GM23338 (cell line): ENCODE measurements around the gene MGME1. TPM values are rescaled to one million over a fixed set of nuclear protein-coding genes. Genes with fewer than 3 reads are reported as not detected.
A peak's percentile ranks its signal among the peaks of the same experiment; 100 is the strongest.

Experiments
- ATAC-seq: fragments of 200-7000 bp; cut with Tn5 transposase; 3 replicates; pipeline ENCODE4 v1.9.1; 2020
- DNase-seq: peaks from one replicate; pipeline ENCODE4 v3.0.0-alpha.2; 2015; ENCODE audit warnings: low spot score
- H2AFZ ChIP-seq: fragments of 200-600 bp; sonication (generic); 2 replicates; pipeline ENCODE4 v1.8.0; 2016; ENCODE audit warnings: antibody characterized with exemption, mild to moderate bottlenecking, moderate library complexity
- H3F3A ChIP-seq: fragments of 200-600 bp; sonication (generic); replicated peaks from 2 replicates; pipeline ENCODE4 v1.8.0; 2017; ENCODE audit warnings: antibody characterized with exemption, mixed run types, low read depth
- H3K27ac ChIP-seq: fragments of 200-600 bp; sonication (generic); 2 replicates; pipeline ENCODE4 v1.6.1; 2016; ENCODE audit warnings: low read depth
- H3K27me3 ChIP-seq: fragments of 200-600 bp; sonication (generic); 2 replicates; pipeline ENCODE4 v1.8.0; 2016; ENCODE audit warnings: mild to moderate bottlenecking, mixed run types, moderate library complexity; ENCODE audit not compliant: insufficient read depth
- H3K36me3 ChIP-seq: fragments of 200-600 bp; sonication (generic); 2 replicates; pipeline ENCODE4 v1.8.0; 2016; ENCODE audit warnings: mild to moderate bottlenecking; ENCODE audit not compliant: insufficient read depth
- H3K4me1 ChIP-seq: fragments of 200-600 bp; sonication (generic); 2 replicates; pipeline ENCODE4 v1.8.0; 2016; ENCODE audit warnings: mild to moderate bottlenecking, moderate library complexity; ENCODE audit not compliant: insufficient read depth
- H3K4me2 ChIP-seq: fragments of 200-600 bp; sonication (generic); 2 replicates; pipeline ENCODE4 v1.7.1; 2017; ENCODE audit warnings: mixed run types
- H3K4me3 ChIP-seq: fragments of 200-600 bp; sonication (generic); 2 replicates; pipeline ENCODE4 v1.6.1; 2016; ENCODE audit warnings: mixed run types
- H3K79me2 ChIP-seq: fragments of 200-600 bp; sonication (generic); replicated peaks from 2 replicates; pipeline ENCODE4 v1.8.0; 2017; ENCODE audit warnings: mild to moderate bottlenecking; ENCODE audit not compliant: insufficient read depth
- H3K9me2 ChIP-seq: fragments of 200-600 bp; sonication (generic); 2 replicates; pipeline ENCODE4 v1.8.0; 2017; ENCODE audit not compliant: insufficient read depth
- H4K20me1 ChIP-seq: fragments of 200-600 bp; sonication (generic); replicated peaks from 2 replicates; pipeline ENCODE4 v1.8.0; 2017; ENCODE audit warnings: mild to moderate bottlenecking; ENCODE audit not compliant: insufficient read depth
- H3K27ac Mint-ChIP-seq: 2 replicates; pipeline ENCODE4 v1.8.0; 2020; ENCODE audit warnings: inconsistent platforms, mild to moderate bottlenecking, moderate library complexity, mixed read lengths
- H3K27me3 Mint-ChIP-seq: 3 replicates; pipeline ENCODE4 v1.8.0; 2022; ENCODE audit warnings: low read depth, mild to moderate bottlenecking, moderate library complexity, mixed read lengths, inconsistent platforms; ENCODE audit not compliant: insufficient read depth, poor library complexity
- H3K36me3 Mint-ChIP-seq: 3 replicates; pipeline ENCODE4 v1.8.0; 2021; ENCODE audit warnings: low read depth, mild to moderate bottlenecking, inconsistent platforms, moderate library complexity, mixed read lengths
- H3K4me1 Mint-ChIP-seq: 3 replicates; pipeline ENCODE4 v1.8.0; 2020; ENCODE audit warnings: mild to moderate bottlenecking, inconsistent platforms, mixed read lengths
- H3K4me3 Mint-ChIP-seq: 3 replicates; pipeline ENCODE4 v1.8.0; 2021; ENCODE audit warnings: moderate library complexity, mild to moderate bottlenecking, inconsistent platforms, mixed read lengths
- H3K9me3 Mint-ChIP-seq: 3 replicates; pipeline ENCODE4 v1.8.0; 2020; ENCODE audit warnings: moderate library complexity, mild to moderate bottlenecking, inconsistent platforms, mixed read lengths
- CREB1 ChIP-seq: fragments of 250-450 bp; sonication (Bioruptor Pico); IDR thresholded peaks from 2 replicates; pipeline ENCODE4 v1.5.0; 2020; ENCODE audit warnings: low read depth, mild to moderate bottlenecking, moderate library complexity
- EZH2 ChIP-seq: fragments of 200-600 bp; sonication (generic); IDR thresholded peaks from one replicate; pipeline ENCODE4 v1.8.0; 2017; ENCODE audit warnings: antibody characterized with exemption, mild to moderate bottlenecking, low read depth; ENCODE audit not compliant: unreplicated experiment
- EZH2phosphoT487 ChIP-seq: fragments of 200-600 bp; sonication (generic); IDR thresholded peaks from one replicate; pipeline ENCODE4 v1.8.1; 2018; ENCODE audit warnings: antibody characterized with exemption; ENCODE audit not compliant: unreplicated experiment
- JUNB ChIP-seq: IDR thresholded peaks from one replicate; pipeline ENCODE4 v1.6.1; 2016; ENCODE audit warnings: antibody characterized with exemption; ENCODE audit not compliant: unreplicated experiment
- NANOG ChIP-seq: IDR thresholded peaks from 2 replicates; pipeline ENCODE4 v1.6.1; 2016; ENCODE audit warnings: antibody characterized with exemption, borderline replicate concordance
- POLR2AphosphoS5 ChIP-seq: IDR thresholded peaks from 2 replicates; pipeline ENCODE4 v1.6.1; 2016; ENCODE audit warnings: antibody characterized with exemption, low read depth
- STAT1 ChIP-seq: IDR thresholded peaks from one replicate; pipeline ENCODE4 v1.6.1; 2016; ENCODE audit warnings: antibody characterized with exemption; ENCODE audit not compliant: unreplicated experiment
- ZNF114 ChIP-seq: fragments of 250-450 bp; sonication (Bioruptor Pico); IDR thresholded peaks from 2 replicates; pipeline ENCODE4 v1.5.0; 2020; ENCODE audit warnings: mild to moderate bottlenecking, moderate library complexity
- ZNF331 ChIP-seq: fragments of 250-450 bp; sonication (Bioruptor Pico); IDR thresholded peaks from 2 replicates; pipeline ENCODE4 v1.5.0; 2020; ENCODE audit warnings: low read depth, mild to moderate bottlenecking, moderate library complexity
- polyA plus RNA-seq: library from polyadenylated mRNA; unstranded; fragments of >200 nt; fragmentation: Nextera tagmentation; extraction: Ambion mirVana; gene quantifications from 2 replicates; pipeline ENCODE4 v1.2.1, GENCODE V29; 2016
- total RNA-seq: library from RNA; depleted of rRNA; stranded (reverse); fragments of >200 nt; shearing (Covaris generic); gene quantifications from 2 replicates; pipeline ENCODE4 v1.2.3, GENCODE V29; 2014
- TF ChIP-seq, protein P1 (sequence below): IDR thresholded peaks from one replicate; pipeline ENCODE4 v1.6.1; 2018; ENCODE audit warnings: antibody characterized with exemption; ENCODE audit not compliant: unreplicated experiment
- TF ChIP-seq, protein P2 (sequence below): IDR thresholded peaks from 2 replicates; pipeline ENCODE4 v1.6.1; 2016; ENCODE audit warnings: antibody characterized with exemption

MGME1 gene
- total and polyA plus RNA-seq, 2 experiments from 2014 or later: 43.1 to 56.9 TPM

DNA sequence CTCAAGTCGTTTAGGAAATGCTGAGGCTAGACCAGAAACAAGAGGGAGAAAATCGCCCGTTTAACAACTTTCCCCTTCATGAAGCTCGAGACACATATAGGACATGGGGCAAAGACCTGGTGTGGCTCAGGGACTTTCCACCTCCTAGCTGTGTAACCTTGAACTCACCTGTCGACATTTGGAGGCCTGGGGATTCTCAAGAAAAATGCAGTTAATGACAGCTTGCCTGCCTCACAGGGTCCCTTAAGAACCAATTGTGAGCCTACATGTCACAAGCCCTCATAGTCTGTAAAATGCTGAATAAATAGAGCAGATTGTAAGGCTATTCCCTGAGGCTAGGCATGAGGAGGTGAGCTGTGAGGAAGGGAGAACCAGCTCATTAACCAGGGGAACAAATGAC is 35.1 kb downstream of the MGME1 start (continued):
- TF ChIP-seq, protein P1, sequence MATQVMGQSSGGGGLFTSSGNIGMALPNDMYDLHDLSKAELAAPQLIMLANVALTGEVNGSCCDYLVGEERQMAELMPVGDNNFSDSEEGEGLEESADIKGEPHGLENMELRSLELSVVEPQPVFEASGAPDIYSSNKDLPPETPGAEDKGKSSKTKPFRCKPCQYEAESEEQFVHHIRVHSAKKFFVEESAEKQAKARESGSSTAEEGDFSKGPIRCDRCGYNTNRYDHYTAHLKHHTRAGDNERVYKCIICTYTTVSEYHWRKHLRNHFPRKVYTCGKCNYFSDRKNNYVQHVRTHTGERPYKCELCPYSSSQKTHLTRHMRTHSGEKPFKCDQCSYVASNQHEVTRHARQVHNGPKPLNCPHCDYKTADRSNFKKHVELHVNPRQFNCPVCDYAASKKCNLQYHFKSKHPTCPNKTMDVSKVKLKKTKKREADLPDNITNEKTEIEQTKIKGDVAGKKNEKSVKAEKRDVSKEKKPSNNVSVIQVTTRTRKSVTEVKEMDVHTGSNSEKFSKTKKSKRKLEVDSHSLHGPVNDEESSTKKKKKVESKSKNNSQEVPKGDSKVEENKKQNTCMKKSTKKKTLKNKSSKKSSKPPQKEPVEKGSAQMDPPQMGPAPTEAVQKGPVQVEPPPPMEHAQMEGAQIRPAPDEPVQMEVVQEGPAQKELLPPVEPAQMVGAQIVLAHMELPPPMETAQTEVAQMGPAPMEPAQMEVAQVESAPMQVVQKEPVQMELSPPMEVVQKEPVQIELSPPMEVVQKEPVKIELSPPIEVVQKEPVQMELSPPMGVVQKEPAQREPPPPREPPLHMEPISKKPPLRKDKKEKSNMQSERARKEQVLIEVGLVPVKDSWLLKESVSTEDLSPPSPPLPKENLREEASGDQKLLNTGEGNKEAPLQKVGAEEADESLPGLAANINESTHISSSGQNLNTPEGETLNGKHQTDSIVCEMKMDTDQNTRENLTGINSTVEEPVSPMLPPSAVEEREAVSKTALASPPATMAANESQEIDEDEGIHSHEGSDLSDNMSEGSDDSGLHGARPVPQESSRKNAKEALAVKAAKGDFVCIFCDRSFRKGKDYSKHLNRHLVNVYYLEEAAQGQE: no peak
- no peak for TF ChIP-seq EZH2
- TF ChIP-seq NANOG: no peak
- TF ChIP-seq CREB1 (CRISPR knock-in tag): no peak
- TF ChIP-seq ZNF331: no peak

DNA sequence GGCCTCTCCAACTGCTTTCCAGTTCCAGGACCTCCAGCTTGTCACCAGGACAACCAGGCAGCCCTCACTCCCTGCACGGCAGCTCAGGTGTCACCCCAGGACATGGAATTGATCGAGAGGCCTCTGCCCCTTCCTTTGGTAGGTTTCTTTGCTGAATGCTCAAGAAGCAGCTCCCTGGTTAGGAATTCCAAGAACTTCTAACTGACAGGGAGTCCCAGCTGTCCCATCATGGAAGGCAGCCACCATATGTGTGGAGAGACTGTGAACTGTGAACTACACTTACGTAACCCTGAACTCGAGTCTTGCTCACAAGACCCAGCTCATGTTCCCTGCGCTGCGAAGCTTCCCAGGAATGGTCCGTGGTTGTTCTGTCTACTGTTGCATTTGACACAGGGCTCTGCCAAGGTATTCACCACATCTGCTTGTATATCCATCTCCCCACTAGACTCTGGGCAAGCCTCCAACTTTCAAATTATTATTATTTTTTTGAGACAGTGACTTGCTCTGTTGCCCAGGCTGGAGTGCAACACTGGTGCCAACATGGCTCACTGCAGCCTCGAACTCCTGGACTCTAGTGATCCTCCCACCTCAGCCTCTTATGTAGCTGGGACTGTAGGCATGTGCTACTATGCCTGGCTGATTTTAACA is 35.7 kb downstream of the MGME1 start:
- H3K4me3 ChIP-seq: no peak overlapping the region
- Mint-ChIP-seq H3K36me3 (peaks cover 3% of the 10 kb centered on the region; the same call in 1 of the 3 replicates), H3K27me3 (no peaks in the 10 kb centered on the region), H3K4me3 (no peak overlapping the region), H3K4me1 (peaks cover 15% of the 10 kb centered on the region; the same call in 2 of the 3 replicates), H3K27ac (0 out of 2 replicates have a peak overlapping the region, but pooled peaks have one; percentile 42), H3K9me3 (no peaks in the 10 kb centered on the region; the same call in 2 of the 3 replicates)
- TF ChIP-seq EZH2phosphoT487: no peak
- TF ChIP-seq ZNF114 (CRISPR knock-in tag): no peak
- TF ChIP-seq NANOG: no peak
- TF ChIP-seq CREB1 (CRISPR knock-in tag): no peak
- TF ChIP-seq POLR2AphosphoS5: no peak
- TF ChIP-seq, protein P1: no peak
- no peak for TF ChIP-seq ZNF331
- TF ChIP-seq JUNB: no peak
- no peak for TF ChIP-seq STAT1
- TF ChIP-seq, protein P2, sequence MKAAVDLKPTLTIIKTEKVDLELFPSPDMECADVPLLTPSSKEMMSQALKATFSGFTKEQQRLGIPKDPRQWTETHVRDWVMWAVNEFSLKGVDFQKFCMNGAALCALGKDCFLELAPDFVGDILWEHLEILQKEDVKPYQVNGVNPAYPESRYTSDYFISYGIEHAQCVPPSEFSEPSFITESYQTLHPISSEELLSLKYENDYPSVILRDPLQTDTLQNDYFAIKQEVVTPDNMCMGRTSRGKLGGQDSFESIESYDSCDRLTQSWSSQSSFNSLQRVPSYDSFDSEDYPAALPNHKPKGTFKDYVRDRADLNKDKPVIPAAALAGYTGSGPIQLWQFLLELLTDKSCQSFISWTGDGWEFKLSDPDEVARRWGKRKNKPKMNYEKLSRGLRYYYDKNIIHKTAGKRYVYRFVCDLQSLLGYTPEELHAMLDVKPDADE: no peak
- H3K9me2 ChIP-seq: no peaks in the 10 kb centered on the region
- H3K36me3 ChIP-seq: no peaks in the 10 kb centered on the region
- H3F3A ChIP-seq: no peaks in the 10 kb centered on the region
- no peak; the same call in 2 of the 3 replicates for ATAC-seq
- H4K20me1 ChIP-seq: no peaks in the 10 kb centered on the region
- no peaks in the 10 kb centered on the region for H3K79me2 ChIP-seq
- H3K4me2 ChIP-seq: no peak overlapping the region
- H3K4me1 ChIP-seq: no peaks in the 10 kb centered on the region
- no peak overlapping the region for H3K27ac ChIP-seq
- H2AFZ ChIP-seq: no peak overlapping the region
- no peak for DNase-seq
- no peaks in the 10 kb centered on the region for H3K27me3 ChIP-seq
